OCI-LY1 (cell line): Measurements from ENCODE around the gene DRC3.

Experiments used
- H2AFZ ChIP-seq: fragments of 200-600 bp; sonication (generic), shearing (Covaris generic); 2 replicates; pipeline ENCODE4 v1.6.0; 2014; ENCODE audit warnings: antibody characterized with exemption, mild to moderate bottlenecking, low read length
- H3F3A ChIP-seq: fragments of 200-600 bp; sonication (generic), shearing (Covaris generic); 2 replicates; pipeline ENCODE4 v1.6.0; 2014; ENCODE audit warnings: mild to moderate bottlenecking, antibody characterized with exemption, low read length, moderate library complexity; ENCODE audit not compliant: insufficient read depth
- H3K27ac ChIP-seq: fragments of 200-600 bp; sonication (generic); 2 replicates; pipeline ENCODE4 v1.5.1; 2014; ENCODE audit warnings: low read length, mixed run types, mild to moderate bottlenecking, low read depth; ENCODE audit not compliant: poor library complexity, severe bottlenecking
- H3K27me3 ChIP-seq: fragments of 200-600 bp; sonication (generic); 2 replicates; pipeline ENCODE4 v1.6.0; 2014; ENCODE audit warnings: antibody characterized with exemption, mild to moderate bottlenecking, low read length, moderate library complexity; ENCODE audit not compliant: insufficient read depth
- H3K36me3 ChIP-seq: fragments of 200-600 bp; sonication (generic); 2 replicates; pipeline ENCODE4 v1.6.1; 2014; ENCODE audit warnings: mild to moderate bottlenecking, antibody characterized with exemption, low read length, moderate library complexity, mixed read lengths; ENCODE audit not compliant: insufficient read depth
- H3K4me1 ChIP-seq: fragments of 200-600 bp; sonication (generic); 2 replicates; pipeline ENCODE4 v1.5.1; 2014; ENCODE audit warnings: mild to moderate bottlenecking, low read length, moderate library complexity; ENCODE audit not compliant: insufficient read depth, severe bottlenecking
- H3K4me2 ChIP-seq: fragments of 200-600 bp; sonication (generic), shearing (Covaris generic); 2 replicates; pipeline ENCODE4 v1.6.1; 2014; ENCODE audit warnings: low read length
- H3K4me3 ChIP-seq: fragments of 200-600 bp; sonication (generic); 2 replicates; pipeline ENCODE4 v1.5.1; 2014; ENCODE audit warnings: low read length, low read depth, mild to moderate bottlenecking, mixed read lengths; ENCODE audit not compliant: poor library complexity, severe bottlenecking
- H3K79me2 ChIP-seq: fragments of 200-600 bp; shearing (Covaris generic); 2 replicates; pipeline ENCODE4 v1.6.1; 2016; ENCODE audit warnings: mixed run types, low read length, mixed read lengths; ENCODE audit not compliant: insufficient read depth
- H3K9ac ChIP-seq: fragments of 200-600 bp; sonication (generic), shearing (Covaris generic); 2 replicates; pipeline ENCODE4 v1.6.1; 2014; ENCODE audit warnings: mild to moderate bottlenecking, low read length, mixed read lengths
- H3K9me2 ChIP-seq: fragments of 200-600 bp; sonication (generic), shearing (Covaris generic); 2 replicates; pipeline ENCODE4 v1.6.1; 2014; ENCODE audit warnings: low read depth, mild to moderate bottlenecking, low read length, mixed read lengths
- H3K9me3 ChIP-seq: fragments of 200-600 bp; shearing (Covaris generic); 2 replicates; pipeline ENCODE4 v1.6.1; 2014; ENCODE audit warnings: low read length, mixed read lengths
- H4K20me1 ChIP-seq: fragments of 200-600 bp; sonication (generic), shearing (Covaris generic); 2 replicates; pipeline ENCODE4 v1.6.0; 2016; ENCODE audit warnings: mild to moderate bottlenecking, low read length; ENCODE audit not compliant: insufficient read depth
- CTCF ChIP-seq: fragments of 200-600 bp; sonication (generic), shearing (Covaris generic); IDR thresholded peaks from 2 replicates; pipeline ENCODE4 v1.5.1; 2017; ENCODE audit warnings: mild to moderate bottlenecking, antibody characterized with exemption, low read length, moderate library complexity, mixed read lengths
- EZH2 ChIP-seq: fragments of 200-600 bp; sonication (generic), shearing (Covaris generic); IDR thresholded peaks from 2 replicates; pipeline ENCODE4 v1.8.0; 2017; ENCODE audit warnings: borderline replicate concordance, mixed run types, mild to moderate bottlenecking, antibody characterized with exemption, low read length, moderate library complexity, mixed read lengths

DRC3 gene

DNA sequence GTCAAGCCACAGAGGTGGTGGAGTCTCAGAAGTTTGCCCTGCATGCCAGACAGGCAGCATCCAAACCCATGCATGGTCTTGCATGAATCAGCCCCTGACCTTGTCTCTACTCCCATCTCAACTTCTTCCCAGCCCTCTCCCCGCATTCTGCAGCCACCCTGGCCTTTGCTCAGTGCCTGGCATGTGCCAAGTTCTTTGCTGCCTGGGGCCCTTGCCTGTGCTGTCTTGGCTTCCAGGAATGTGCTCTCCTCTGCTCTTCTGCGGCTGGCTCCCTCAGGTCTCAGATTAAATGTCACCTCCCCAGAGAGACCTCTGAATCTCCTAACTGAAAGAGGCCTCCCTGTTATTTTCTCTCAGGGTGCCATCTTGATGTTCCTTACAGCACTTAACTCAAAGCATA lies 17.6 kb downstream of the DRC3 start:
- Histone ChIP-seq H3K9me2 (no peaks in the 10 kb centered on the region), H3K9me3 (no peaks in the 10 kb centered on the region), H3K4me3 (no peak overlapping the region), H3K79me2 (no peaks in the 10 kb centered on the region), H3K27ac (no peak overlapping the region), H3K36me3 (no peaks in the 10 kb centered on the region), H3K27me3 (peaks cover 12% of the 10 kb centered on the region; the same call in 1 of the 2 replicates), H3K9ac (no peak overlapping the region), H3K4me2 (no peak overlapping the region), H2AFZ (no peak overlapping the region), H3F3A (no peaks in the 10 kb centered on the region), H3K4me1 (no peaks in the 10 kb centered on the region), H4K20me1 (no peaks in the 10 kb centered on the region)
- TF ChIP-seq EZH2 (no peak), CTCF (no peak)

DNA sequence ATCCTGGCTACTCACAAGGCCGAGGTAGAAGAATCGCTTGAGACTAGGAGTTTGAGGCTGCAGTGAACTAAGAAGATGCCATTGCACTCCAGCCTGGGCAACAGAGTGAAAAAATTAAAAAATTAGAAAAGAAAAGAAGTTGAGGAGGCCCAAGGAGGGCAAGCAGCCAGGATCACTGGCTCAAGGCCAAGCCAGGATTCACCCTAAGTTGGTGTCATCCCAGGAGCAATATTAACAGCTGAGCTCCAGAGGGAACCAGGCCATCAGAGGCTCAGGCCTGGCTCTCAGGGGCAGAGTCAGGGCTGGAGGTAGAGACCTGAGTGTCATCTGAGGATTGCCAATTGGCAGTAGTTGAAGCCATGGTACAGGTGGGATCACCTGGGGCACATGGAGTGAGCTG lies 20.7 kb downstream of the DRC3 start:
- Histone ChIP-seq H3K27me3 (peaks cover 12% of the 10 kb centered on the region; the same call in 1 of the 2 replicates), H3K79me2 (no peaks in the 10 kb centered on the region), H3K9me3 (no peaks in the 10 kb centered on the region), H3K4me2 (no peak overlapping the region), H3K9me2 (no peaks in the 10 kb centered on the region), H3K36me3 (no peaks in the 10 kb centered on the region), H3K9ac (no peak overlapping the region), H3K4me3 (no peak overlapping the region), H4K20me1 (no peaks in the 10 kb centered on the region), H3K4me1 (no peaks in the 10 kb centered on the region), H3K27ac (no peak overlapping the region), H2AFZ (no peak overlapping the region), H3F3A (no peaks in the 10 kb centered on the region)
- no peak for TF ChIP-seq EZH2
- TF ChIP-seq CTCF, result no peak

- Histone ChIP-seq H3K27me3 (peaks cover 12% of the 10 kb centered on the region; the same call in 1 of the 2 replicates), H4K20me1 (no peaks in the 10 kb centered on the region), H3F3A (no peaks in the 10 kb centered on the region), H2AFZ (no peak overlapping the region), H3K9me2 (no peaks in the 10 kb centered on the region), H3K4me3 (no peak overlapping the region), H3K4me2 (no peak overlapping the region), H3K79me2 (no peaks in the 10 kb centered on the region), H3K9me3 (no peaks in the 10 kb centered on the region), H3K27ac (no peak overlapping the region), H3K9ac (no peak overlapping the region), H3K36me3 (no peaks in the 10 kb centered on the region), H3K4me1 (no peaks in the 10 kb centered on the region)
- no peak for TF ChIP-seq CTCF
- TF ChIP-seq EZH2, result no peak
Observed at GRCh38 chr17:17993852-17994251, 21.2 kb downstream of the DRC3 start.
